H9 (cell line): ENCODE data around the gene MLC1. TPM values are rescaled to one million over a fixed set of nuclear protein-coding genes. Genes with fewer than 3 reads are reported as not detected.

ENCODE experiments used
- DNase-seq: peaks from one replicate; pipeline ENCODE4 v3.0.0-alpha.2; 2017
- H2AFZ ChIP-seq: one replicate; pipeline ENCODE4 v1.6.1; 2013; ENCODE audit warnings: mild to moderate bottlenecking, low read length, control low read depth, moderate library complexity
- H2AK5ac ChIP-seq: 2 replicates; pipeline ENCODE4 v1.6.1; 2013; ENCODE audit warnings: low read length, control low read depth, mixed read lengths; ENCODE audit not compliant: insufficient read length
- H2BK120ac ChIP-seq: one replicate; pipeline ENCODE4 v1.6.1; 2013; ENCODE audit warnings: low read depth, mild to moderate bottlenecking, low read length, control low read depth, inconsistent platforms; ENCODE audit not compliant: poor library complexity, severe bottlenecking
- H2BK12ac ChIP-seq: 2 replicates; pipeline ENCODE4 v1.6.1; 2013; ENCODE audit warnings: low read length, control low read depth, mixed read lengths, low read depth; ENCODE audit not compliant: insufficient read length
- H2BK15ac ChIP-seq: 2 replicates; pipeline ENCODE4 v1.6.1; 2013; ENCODE audit warnings: low read depth, low read length, control low read depth
- H2BK20ac ChIP-seq: one replicate; pipeline ENCODE4 v1.6.1; 2013; ENCODE audit warnings: low read depth, mild to moderate bottlenecking, low read length, control low read depth, inconsistent platforms; ENCODE audit not compliant: poor library complexity, severe bottlenecking
- H2BK5ac ChIP-seq: 2 replicates; pipeline ENCODE4 v1.6.1; 2013; ENCODE audit warnings: low read length, control low read depth, mixed read lengths; ENCODE audit not compliant: insufficient read length
- H3K14ac ChIP-seq: 2 replicates; pipeline ENCODE4 v1.6.1; 2013; ENCODE audit warnings: low read length, control low read depth; ENCODE audit not compliant: insufficient read depth
- H3K18ac ChIP-seq: 2 replicates; pipeline ENCODE4 v1.6.1; 2013; ENCODE audit warnings: low read depth, mild to moderate bottlenecking, mixed read lengths, low read length, control low read depth; ENCODE audit not compliant: insufficient read length
- H3K23ac ChIP-seq: 2 replicates; pipeline ENCODE4 v1.6.1; 2013; ENCODE audit warnings: low read length, control low read depth, mixed read lengths, low read depth; ENCODE audit not compliant: insufficient read length
- H3K23me2 ChIP-seq: 2 replicates; pipeline ENCODE4 v1.6.1; 2013; ENCODE audit warnings: low read depth, mild to moderate bottlenecking, mixed read lengths, low read length, control low read depth; ENCODE audit not compliant: insufficient read length, poor library complexity, severe bottlenecking
- H3K27ac ChIP-seq: 2 replicates; pipeline ENCODE4 v1.5.1; 2013; ENCODE audit warnings: low read length, control low read depth, mixed read lengths, low read depth; ENCODE audit not compliant: insufficient read length
- H3K27me3 ChIP-seq: 2 replicates; pipeline ENCODE4 v1.6.1; 2013; ENCODE audit warnings: low read length, control low read depth, inconsistent platforms; ENCODE audit not compliant: insufficient read depth
- H3K4ac ChIP-seq: 2 replicates; pipeline ENCODE4 v1.6.1; 2013; ENCODE audit warnings: low read depth, mild to moderate bottlenecking, control low read depth, inconsistent platforms, low read length, moderate library complexity
- H3K4me1 ChIP-seq: 2 replicates; pipeline ENCODE4 v1.6.1; 2013; ENCODE audit warnings: low read length, control low read depth, inconsistent platforms; ENCODE audit not compliant: insufficient read depth
- H3K4me2 ChIP-seq: 2 replicates; pipeline ENCODE4 v1.6.1; 2013; ENCODE audit warnings: low read length, control low read depth, mixed read lengths; ENCODE audit not compliant: insufficient read length, insufficient read depth
- H3K56ac ChIP-seq: 2 replicates; pipeline ENCODE4 v1.6.1; 2013; ENCODE audit warnings: low read depth, mild to moderate bottlenecking, mixed read lengths, low read length, control low read depth; ENCODE audit not compliant: insufficient read length
- H3K79me1 ChIP-seq: 2 replicates; pipeline ENCODE4 v1.6.1; 2013; ENCODE audit warnings: low read depth, mild to moderate bottlenecking, moderate library complexity, low read length, control low read depth, inconsistent platforms; ENCODE audit not compliant: insufficient read depth, poor library complexity, severe bottlenecking
- H3K79me2 ChIP-seq: 2 replicates; pipeline ENCODE4 v1.6.1; 2013; ENCODE audit warnings: low read length, control low read depth, inconsistent platforms; ENCODE audit not compliant: insufficient read depth
- H3K9ac ChIP-seq: 2 replicates; pipeline ENCODE4 v1.6.1; 2013; ENCODE audit warnings: low read length, control low read depth, mixed read lengths; ENCODE audit not compliant: insufficient read length; ENCODE audit errors: extremely low read depth
- H3K9me3 ChIP-seq: one replicate; pipeline ENCODE4 v1.6.1; 2013; ENCODE audit warnings: low read depth, low read length, inconsistent platforms; ENCODE audit not compliant: control insufficient read depth
- H3T11ph ChIP-seq: one replicate; pipeline ENCODE4 v1.6.1; 2013; ENCODE audit warnings: mild to moderate bottlenecking, low read length, control low read depth, inconsistent platforms
- H4K20me1 ChIP-seq: one replicate; pipeline ENCODE4 v1.6.1; 2013; ENCODE audit not compliant: control insufficient read depth, insufficient read length, insufficient read depth
- H4K5ac ChIP-seq: 2 replicates; pipeline ENCODE4 v1.6.1; 2013; ENCODE audit warnings: low read depth, mild to moderate bottlenecking, mixed read lengths, low read length, control low read depth; ENCODE audit not compliant: insufficient read length
- H4K8ac ChIP-seq: replicated peaks from 2 replicates; pipeline ENCODE4 v1.6.1; 2013; ENCODE audit warnings: low read length, control low read depth, mixed read lengths, low read depth; ENCODE audit not compliant: insufficient read length
- H4K91ac ChIP-seq: 2 replicates; pipeline ENCODE4 v1.6.1; 2013; ENCODE audit warnings: low read depth, mild to moderate bottlenecking, moderate library complexity, mixed read lengths, low read length, control low read depth; ENCODE audit not compliant: insufficient read length
- H3K27ac Mint-ChIP-seq, 3 experiments: 2 replicates in 2 of 3; 3 replicates in 1 of 3; pipeline ENCODE4 v1.8.0; 2020 to 2021; ENCODE audit warnings: mixed read lengths in 3 of 3, mild to moderate bottlenecking in 1 of 3, moderate library complexity in 1 of 3
- H3K27me3 Mint-ChIP-seq: 2 replicates; pipeline ENCODE4 v1.8.0; 2021; ENCODE audit warnings: low read depth, mild to moderate bottlenecking, moderate library complexity, mixed read lengths
- H3K36me3 Mint-ChIP-seq, 3 experiments: 2 replicates in 2 of 3; 3 replicates in 1 of 3; pipeline ENCODE4 v1.8.0; 2020 to 2021; ENCODE audit warnings: low read depth in 3 of 3, mixed read lengths in 3 of 3; ENCODE audit not compliant: insufficient read depth in 1 of 3
- H3K4me1 Mint-ChIP-seq, 2 experiments: 2 replicates each; pipeline ENCODE4 v1.8.0; 2020; ENCODE audit warnings: mixed read lengths in 2 of 2
- H3K4me3 Mint-ChIP-seq, 2 experiments: 2 replicates in 1 of 2; 3 replicates in 1 of 2; pipeline ENCODE4 v1.8.0; 2020 to 2021; ENCODE audit warnings: mild to moderate bottlenecking in 2 of 2, mixed read lengths in 2 of 2, moderate library complexity in 1 of 2
- H3K9me3 Mint-ChIP-seq, 2 experiments: 2 replicates in 1 of 2; 3 replicates in 1 of 2; pipeline ENCODE4 v1.8.0; 2020; ENCODE audit warnings: mild to moderate bottlenecking in 2 of 2, mixed read lengths in 2 of 2, moderate library complexity in 1 of 2
- CTCF ChIP-seq: fragments of 200-600 bp; sonication (generic); conservative IDR thresholded peaks from 3 replicates; pipeline ENCODE4 v1.8.0; 2021; ENCODE audit warnings: antibody characterized with exemption, mild to moderate bottlenecking
- whole genome bisulfite sequencing: extraction: QIAGEN DNeasy Blood & Tissue Kit; methylation state at CpG from one replicate; pipeline ENCODE4 v1.1.7; 2013; ENCODE audit warnings: missing lambda C conversion rate, low lambda C conversion rate, mixed read lengths; ENCODE audit not compliant: insufficient read length; ENCODE audit errors: extremely low coverage; 5-methylcytosine and 5-hydroxymethylcytosine counted together
- total RNA-seq: library from RNA; stranded (reverse); gene quantifications from 2 replicates; pipeline ENCODE4 v1.2.1, GENCODE V29; 2021

MLC1 gene
- total RNA-seq, 1 experiment from 2014 or later = not detected

- Mint-ChIP-seq H3K4me1 (no peaks in the 10 kb centered on the region), H3K4me3 (no peak overlapping the region), H3K9me3 (no peaks in the 10 kb centered on the region), H3K27ac (no peak overlapping the region; a peak in 1 of 7 replicates), H3K36me3 (no peaks in the 10 kb centered on the region), H3K27me3 (peaks cover 42% of the 10 kb centered on the region)
- Histone ChIP-seq H3K23me2 (peaks cover 4% of the 10 kb centered on the region), H3K4me2 (no peak overlapping the region), H3K79me1 (no peaks in the 10 kb centered on the region), H3K18ac (no peak overlapping the region), H3K9ac (no peak overlapping the region), H4K20me1 (peaks cover 2% of the 10 kb centered on the region), H3T11ph (no peak overlapping the region), H3K4me1 (no peaks in the 10 kb centered on the region), H3K4ac (no peak overlapping the region), H2AK5ac (no peak overlapping the region), H3K9me3 (peaks cover 5% of the 10 kb centered on the region), H2BK15ac (no peak overlapping the region), H3K23ac (no peak overlapping the region), H2BK20ac (no peak overlapping the region), H4K91ac (no peak overlapping the region), H2BK12ac (no peak overlapping the region), H2BK120ac (no peak overlapping the region), H3K27ac (no peak overlapping the region), H4K8ac (no peak overlapping the region), H3K79me2 (no peaks in the 10 kb centered on the region), H4K5ac (no peak overlapping the region), H2BK5ac (no peak overlapping the region), H3K27me3 (peaks cover 12% of the 10 kb centered on the region; the same call in 1 of the 2 replicates), H3K56ac (no peak overlapping the region), H2AFZ (no peak overlapping the region), H3K14ac (no peak overlapping the region)
- DNase-seq = no peak
- whole genome bisulfite sequencing = no CpG with 5 or more reads among the region's 6 CpGs
- TF ChIP-seq CTCF = no peak
These were observed 67.5 kb downstream of the MLC1 start for GRCh38 chr22:50017701-50018224.
